Measurements from ENCODE around the gene SLC37A1. TPM values are rescaled to one million over a fixed set of nuclear protein-coding genes. Genes with fewer than 3 reads are reported as not detected.

Gene SLC37A1
- total RNA-seq, 4 donors from 2014 or later: 2.3 to 8.8 (median 6.3) TPM

DNA sequence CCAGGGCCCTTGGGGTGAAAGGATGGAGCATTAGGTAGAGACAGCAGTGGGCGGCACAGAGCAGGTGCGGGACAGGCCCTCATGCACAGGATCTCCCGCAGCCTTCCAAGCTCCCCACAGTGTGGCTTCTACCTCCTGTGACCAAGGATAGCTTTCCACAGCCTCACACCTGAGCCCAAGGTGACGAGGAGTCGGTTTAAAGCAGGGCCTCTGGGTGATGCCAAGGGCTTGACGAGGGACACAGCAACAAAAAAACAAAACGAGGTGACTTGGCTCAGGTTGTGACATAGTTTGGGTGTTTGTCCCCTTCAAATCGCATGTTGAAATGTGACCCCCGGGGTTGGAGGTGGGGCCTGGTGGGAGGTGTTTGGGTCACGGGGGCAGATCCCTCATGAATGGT lies 32.9 kb upstream of the SLC37A1 start:
- Histone ChIP-seq H3K4me1 (no peaks in the 10 kb centered on the region), H3K27ac (no peak overlapping the region), H3K9me3 (no peaks in the 10 kb centered on the region), H3K27me3 (no peaks in the 10 kb centered on the region), H3K36me3 (no peaks in the 10 kb centered on the region), H3K4me3 (no peak overlapping the region)
- DNase-seq: no peak
- TF ChIP-seq, protein P1, sequence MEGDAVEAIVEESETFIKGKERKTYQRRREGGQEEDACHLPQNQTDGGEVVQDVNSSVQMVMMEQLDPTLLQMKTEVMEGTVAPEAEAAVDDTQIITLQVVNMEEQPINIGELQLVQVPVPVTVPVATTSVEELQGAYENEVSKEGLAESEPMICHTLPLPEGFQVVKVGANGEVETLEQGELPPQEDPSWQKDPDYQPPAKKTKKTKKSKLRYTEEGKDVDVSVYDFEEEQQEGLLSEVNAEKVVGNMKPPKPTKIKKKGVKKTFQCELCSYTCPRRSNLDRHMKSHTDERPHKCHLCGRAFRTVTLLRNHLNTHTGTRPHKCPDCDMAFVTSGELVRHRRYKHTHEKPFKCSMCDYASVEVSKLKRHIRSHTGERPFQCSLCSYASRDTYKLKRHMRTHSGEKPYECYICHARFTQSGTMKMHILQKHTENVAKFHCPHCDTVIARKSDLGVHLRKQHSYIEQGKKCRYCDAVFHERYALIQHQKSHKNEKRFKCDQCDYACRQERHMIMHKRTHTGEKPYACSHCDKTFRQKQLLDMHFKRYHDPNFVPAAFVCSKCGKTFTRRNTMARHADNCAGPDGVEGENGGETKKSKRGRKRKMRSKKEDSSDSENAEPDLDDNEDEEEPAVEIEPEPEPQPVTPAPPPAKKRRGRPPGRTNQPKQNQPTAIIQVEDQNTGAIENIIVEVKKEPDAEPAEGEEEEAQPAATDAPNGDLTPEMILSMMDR (IDR thresholded peaks at IDR 0.05): no peak
- no peak for TF ChIP-seq POLR2A (IDR thresholded peaks at IDR 0.05)
- intact Hi-C loops (cut with DNase I; ENCODE audit: low total_unique reads): no loop called here

DNA sequence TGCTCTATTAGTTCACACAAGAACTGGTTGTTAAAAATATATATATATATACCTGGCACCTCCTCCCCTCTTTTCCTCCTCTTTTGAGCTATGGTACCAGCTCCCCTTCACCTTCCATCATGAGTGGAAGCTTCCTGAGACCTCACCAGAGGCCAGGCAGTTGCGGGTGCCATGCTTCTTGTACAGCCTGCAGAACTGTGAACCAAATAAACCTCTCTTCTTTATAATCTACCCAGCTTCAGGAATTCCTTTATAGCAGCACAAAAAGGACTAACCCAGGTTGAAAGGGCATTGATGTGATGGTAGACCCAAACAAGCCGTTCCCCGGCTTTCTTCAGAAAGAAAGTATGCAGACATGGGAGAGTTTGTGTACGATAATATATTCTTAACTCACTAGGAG lies 32.5 kb upstream of the SLC37A1 start:
- TF ChIP-seq, protein P1 (IDR thresholded peaks at IDR 0.05): no peak
- TF ChIP-seq POLR2A (IDR thresholded peaks at IDR 0.05): no peak
- no peak for DNase-seq
- Histone ChIP-seq H3K4me3 (no peak overlapping the region), H3K36me3 (no peaks in the 10 kb centered on the region), H3K4me1 (no peaks in the 10 kb centered on the region), H3K27ac (no peak overlapping the region), H3K27me3 (no peaks in the 10 kb centered on the region), H3K9me3 (no peaks in the 10 kb centered on the region)
- intact Hi-C loops (cut with DNase I; ENCODE audit: low total_unique reads): no loop called here

DNA sequence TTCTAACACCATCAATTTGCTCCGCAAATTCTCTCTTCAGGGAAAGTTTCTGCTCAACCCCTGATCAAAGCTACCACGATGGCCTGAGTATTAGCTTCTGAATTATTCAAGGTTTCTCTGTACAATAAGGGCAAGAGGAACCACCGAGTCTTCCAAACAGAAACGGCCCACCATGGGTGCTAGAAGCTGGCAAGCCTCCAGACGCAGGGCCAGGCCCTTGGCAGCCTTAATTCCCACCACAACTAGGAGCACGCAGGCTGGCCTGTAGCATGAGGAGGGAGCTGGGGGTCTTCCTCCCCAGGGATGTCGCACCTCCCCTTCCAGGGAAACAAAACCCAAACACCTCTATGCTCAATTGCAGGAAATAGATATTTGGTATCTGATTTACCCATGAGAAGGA lies 28.7 kb upstream of the SLC37A1 start:
- TF ChIP-seq, protein P1 (IDR thresholded peaks at IDR 0.05): no peak
- no peak for TF ChIP-seq POLR2A (IDR thresholded peaks at IDR 0.05)
- Histone ChIP-seq H3K4me1 (no peaks in the 10 kb centered on the region), H3K4me3 (no peak overlapping the region), H3K36me3 (no peaks in the 10 kb centered on the region), H3K9me3 (no peaks in the 10 kb centered on the region), H3K27me3 (no peaks in the 10 kb centered on the region), H3K27ac (no peak overlapping the region)
- intact Hi-C loops (cut with DNase I; ENCODE audit: low total_unique reads): no loop called here
- no peak for DNase-seq

DNA sequence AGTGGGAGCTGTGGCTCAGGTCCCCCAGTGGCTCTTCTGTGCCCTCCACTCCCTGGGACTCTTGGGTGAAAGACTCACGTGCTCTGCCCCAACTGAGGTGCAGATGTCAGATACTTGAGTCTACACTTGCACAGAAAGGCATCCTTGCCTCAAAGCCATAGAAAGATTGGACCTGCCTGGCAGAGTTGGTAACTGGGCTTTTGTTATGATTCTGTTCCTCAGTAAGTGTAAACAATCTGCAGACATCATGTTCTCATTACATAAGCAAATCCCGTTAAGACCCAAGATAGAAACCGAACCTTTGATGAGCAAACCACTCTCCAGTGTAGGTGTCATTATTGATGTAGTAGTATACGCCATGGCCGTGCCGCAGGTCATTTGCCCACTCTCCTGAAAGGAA lies 27.6 kb upstream of the SLC37A1 start:
- Histone ChIP-seq H3K9me3 (no peaks in the 10 kb centered on the region), H3K4me3 (no peak overlapping the region), H3K4me1 (no peaks in the 10 kb centered on the region), H3K27ac (no peak overlapping the region), H3K27me3 (no peaks in the 10 kb centered on the region), H3K36me3 (no peaks in the 10 kb centered on the region)
- intact Hi-C loops (cut with DNase I; ENCODE audit: low total_unique reads): no loop called here
- TF ChIP-seq, protein P1 (IDR thresholded peaks at IDR 0.05): no peak
- TF ChIP-seq POLR2A (IDR thresholded peaks at IDR 0.05): no peak
- no peak for DNase-seq

DNA sequence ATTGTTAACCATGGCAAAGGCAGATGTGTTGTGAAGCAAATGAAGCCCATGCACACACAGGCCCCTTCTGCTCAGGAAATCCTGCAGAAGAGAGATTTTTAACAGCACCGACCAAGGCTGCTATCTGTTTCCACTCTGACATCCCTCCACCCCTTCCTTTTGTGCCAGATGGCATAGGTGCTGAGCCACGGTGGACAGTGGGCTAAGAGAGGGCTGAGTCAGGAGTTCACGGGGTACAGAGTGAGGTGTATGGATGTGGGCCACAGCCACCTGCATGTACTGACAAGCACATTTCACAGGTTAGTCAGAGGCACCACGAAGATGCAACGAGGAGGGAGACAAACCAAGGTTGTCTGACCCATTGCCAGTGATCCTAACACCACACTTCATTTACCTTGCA lies 27.1 kb upstream of the SLC37A1 start:
- H3K4me1 ChIP-seq: no peaks in the 10 kb centered on the region
- intact Hi-C loops (cut with DNase I; ENCODE audit: low total_unique reads): no loop called here

More for the DNA sequence above, 27.1 kb upstream of the SLC37A1 start:
- no peaks in the 10 kb centered on the region for H3K9me3 ChIP-seq
- H3K27me3 ChIP-seq: no peaks in the 10 kb centered on the region
- H3K4me3 ChIP-seq: no peak overlapping the region
- no peak overlapping the region for H3K27ac ChIP-seq
- H3K36me3 ChIP-seq: no peaks in the 10 kb centered on the region
- no peak for TF ChIP-seq POLR2A (IDR thresholded peaks at IDR 0.05)
- TF ChIP-seq, protein P1 (IDR thresholded peaks at IDR 0.05): no peak
- DNase-seq: no peak

All from uterus (tissue), 4 donors.